ENCODE data around the gene GJA1. TPM values are rescaled to one million over a fixed set of nuclear protein-coding genes. Genes with fewer than 3 reads are reported as not detected.

Gene GJA1
- total RNA-seq, 1 donor = 0.27 TPM

- DNase-seq (ENCODE audit: low read depth in 2 of 3, low spot score in 2 of 3) = no peak
These were observed 46.7 kb downstream of the GJA1 start for GRCh38 chr6:121482004-121482693.

GRCh38 chr6:121482751-121483150 lies 47.3 kb downstream of the GJA1 start:
- DNase-seq (ENCODE audit: low read depth in 2 of 3, low spot score in 2 of 3) = no peak

- no peak for DNase-seq (ENCODE audit: low read depth in 2 of 3, low spot score in 2 of 3)
These were observed 49.9 kb downstream of the GJA1 start for GRCh38 chr6:121485359-121485811.

- no peak for DNase-seq (ENCODE audit: low read depth in 2 of 3, low spot score in 2 of 3)
These were observed 56.1 kb downstream of the GJA1 start for GRCh38 chr6:121491576-121491975.

GRCh38 chr6:121492536-121492935 lies 57.1 kb downstream of the GJA1 start:
- DNase-seq (ENCODE audit: low read depth in 2 of 3, low spot score in 2 of 3) = no peak

- DNase-seq (ENCODE audit: low read depth in 2 of 3, low spot score in 2 of 3) = no peak
These were observed 62.5 kb downstream of the GJA1 start for GRCh38 chr6:121497970-121498375.

GRCh38 chr6:121498481-121499276 lies 63.2 kb downstream of the GJA1 start:
- DNase-seq (ENCODE audit: low read depth in 2 of 3, low spot score in 2 of 3) = no peak

Small RNAs within 50 kb of the gene (small RNA-seq; reads per million reads assigned to genes)
- not detected for gene RNU4-35P

Other genes starting within 250 kb of the GJA1 start
- 7.5 TPM for gene TBC1D32, start 101.2 kb upstream of the GJA1 start, total RNA-seq

All from hematopoietic multipotent progenitor cell (in vitro differentiated cells).